Mesendoderm (in vitro differentiated cells): ENCODE measurements around the gene SBNO2.
A peak's percentile ranks its signal among the peaks of the same experiment; 100 is the strongest.

Source experiments
- DNase-seq: peaks from one replicate; pipeline ENCODE4 v3.0.0; 2013
- H2AK5ac ChIP-seq: 2 replicates; pipeline ENCODE4 v1.6.1; 2013; ENCODE audit warnings: low read length, inconsistent platforms
- H2BK120ac ChIP-seq: 2 replicates; pipeline ENCODE4 v1.6.1; 2013; ENCODE audit warnings: low read depth, mild to moderate bottlenecking, low read length, moderate library complexity, mixed read lengths
- H2BK15ac ChIP-seq: replicated peaks from 2 replicates; pipeline ENCODE4 v1.6.1; 2013; ENCODE audit warnings: low read depth, mild to moderate bottlenecking, moderate library complexity
- H2BK5ac ChIP-seq: 2 replicates; pipeline ENCODE4 v1.6.1; 2013; ENCODE audit warnings: low read length, inconsistent platforms
- H3K18ac ChIP-seq: 2 replicates; pipeline ENCODE4 v1.6.1; 2013; ENCODE audit warnings: mild to moderate bottlenecking, low read length, mixed read lengths
- H3K23ac ChIP-seq: one replicate; pipeline ENCODE4 v1.6.1; 2013; ENCODE audit warnings: low read length
- H3K27ac ChIP-seq: 2 replicates; pipeline ENCODE4 v1.5.1; 2013; ENCODE audit warnings: low read depth, mild to moderate bottlenecking, inconsistent platforms, low read length, moderate library complexity
- H3K27me3 ChIP-seq: 2 replicates; pipeline ENCODE4 v1.6.1; 2013; ENCODE audit warnings: low read length, control low read depth, mild to moderate bottlenecking, inconsistent platforms; ENCODE audit not compliant: insufficient read depth, poor library complexity
- H3K36me3 ChIP-seq: 2 replicates; pipeline ENCODE4 v1.6.1; 2013; ENCODE audit warnings: low read length, inconsistent platforms; ENCODE audit not compliant: control insufficient read depth, insufficient read depth
- H3K4ac ChIP-seq: one replicate; pipeline ENCODE4 v1.6.1; 2013; ENCODE audit warnings: low read depth, mild to moderate bottlenecking, low read length, moderate library complexity
- H3K4me1 ChIP-seq: 2 replicates; pipeline ENCODE4 v1.6.1; 2013; ENCODE audit warnings: low read depth, low read length, inconsistent platforms; ENCODE audit not compliant: control insufficient read depth
- H3K4me2 ChIP-seq: 2 replicates; pipeline ENCODE4 v1.6.1; 2013; ENCODE audit warnings: low read length
- H3K4me3 ChIP-seq: 2 replicates; pipeline ENCODE4 v1.5.1; 2013; ENCODE audit warnings: mild to moderate bottlenecking, low read length
- H3K56ac ChIP-seq: one replicate; pipeline ENCODE4 v1.6.1; 2013; ENCODE audit warnings: low read length
- H3K79me1 ChIP-seq: 2 replicates; pipeline ENCODE4 v1.6.1; 2013; ENCODE audit warnings: low read length, inconsistent platforms
- H3K79me2 ChIP-seq: 2 replicates; pipeline ENCODE4 v1.6.1; 2013; ENCODE audit warnings: mild to moderate bottlenecking, low read length; ENCODE audit not compliant: control insufficient read depth, insufficient read depth
- H3K9ac ChIP-seq: 2 replicates; pipeline ENCODE4 v1.6.1; 2013; ENCODE audit warnings: low read length, inconsistent platforms
- H4K5ac ChIP-seq: one replicate; pipeline ENCODE4 v1.6.1; 2013; ENCODE audit warnings: low read length
- H4K8ac ChIP-seq: one replicate; pipeline ENCODE4 v1.6.1; 2013; ENCODE audit warnings: low read depth, mild to moderate bottlenecking, control low read depth, low read length, moderate library complexity
- WGBS: extraction: QIAGEN DNeasy Blood & Tissue Kit; methylation state at CpG from one replicate; pipeline ENCODE4 v1.1.7; 2013; ENCODE audit warnings: low lambda C conversion rate, missing lambda C conversion rate; ENCODE audit not compliant: insufficient coverage; ENCODE audit errors: extremely low coverage; 5-methylcytosine and 5-hydroxymethylcytosine counted together

SBNO2 gene

GRCh38 chr19:1065606-1066109, 108.4 kb downstream of the SBNO2 start:
- Histone ChIP-seq H3K4me3 (no peak overlapping the region), H3K4me1 (peaks cover 4% of the 10 kb centered on the region)
- peak; percentile 79 for DNase-seq

GRCh38 chr19:1064661-1065605, 109.1 kb downstream of the SBNO2 start:
- Histone ChIP-seq H3K4me2 (peak overlapping the region; percentile 10), H3K56ac (peak overlapping the region; percentile 79), H2AK5ac (no peak overlapping the region), H3K79me2 (no peaks in the 10 kb centered on the region), H3K4ac (no peak overlapping the region), H2BK120ac (no peak overlapping the region), H2BK5ac (no peak overlapping the region), H4K5ac (no peak overlapping the region), H3K36me3 (no peaks in the 10 kb centered on the region), H3K23ac (no peak overlapping the region), H3K18ac (no peak overlapping the region), H4K8ac (no peak overlapping the region), H3K27ac (no peak overlapping the region), H2BK15ac (no peak overlapping the region), H3K4me3 (no peak overlapping the region), H3K9ac (peak overlapping the region; percentile 26), H3K27me3 (no peaks in the 10 kb centered on the region), H3K79me1 (no peaks in the 10 kb centered on the region), H3K4me1 (peaks cover 4% of the 10 kb centered on the region)
- WGBS: no CpG with 5 or more reads among the region's 60 CpGs
- peak; percentile 82 for DNase-seq

More at GRCh38 chr19:1065606-1066109, 108.4 kb downstream of the SBNO2 start:
- no peak overlapping the region for H3K18ac ChIP-seq
- H3K4me2 ChIP-seq: no peak overlapping the region
- H4K5ac ChIP-seq: no peak overlapping the region
- no peak overlapping the region for H2BK15ac ChIP-seq
- no peak overlapping the region for H2BK120ac ChIP-seq
- H3K9ac ChIP-seq: peak overlapping the region; percentile 1
- no peak overlapping the region for H3K27ac ChIP-seq
- H4K8ac ChIP-seq: no peak overlapping the region
- no peaks in the 10 kb centered on the region for H3K79me1 ChIP-seq
- peak overlapping the region; percentile 8 for H3K56ac ChIP-seq
- H2BK5ac ChIP-seq: no peak overlapping the region
- no peak overlapping the region for H3K4ac ChIP-seq
- WGBS: no CpG with 5 or more reads among the region's 17 CpGs
- H2AK5ac ChIP-seq: no peak overlapping the region
- H3K23ac ChIP-seq: no peak overlapping the region
- H3K79me2 ChIP-seq: no peaks in the 10 kb centered on the region
- no peaks in the 10 kb centered on the region for H3K36me3 ChIP-seq
- peaks cover under 1% of the 10 kb centered on the region for H3K27me3 ChIP-seq

GRCh38 chr19:1063909-1064660, 110.0 kb downstream of the SBNO2 start:
- WGBS: no CpG with 5 or more reads among the region's 37 CpGs
- H2BK120ac ChIP-seq: no peak overlapping the region
- peak; percentile 69 for DNase-seq
- no peaks in the 10 kb centered on the region for H3K79me2 ChIP-seq
- H3K27ac ChIP-seq: no peak overlapping the region
- H2AK5ac ChIP-seq: no peak overlapping the region
- H3K4me1 ChIP-seq: peaks cover 4% of the 10 kb centered on the region
- H2BK15ac ChIP-seq: no peak overlapping the region
- no peak overlapping the region for H3K4ac ChIP-seq
- no peak overlapping the region for H3K9ac ChIP-seq
- H3K27me3 ChIP-seq: no peaks in the 10 kb centered on the region
- no peaks in the 10 kb centered on the region for H3K36me3 ChIP-seq
- no peak overlapping the region for H3K18ac ChIP-seq
- H3K4me3 ChIP-seq: no peak overlapping the region
- H3K56ac ChIP-seq: no peak overlapping the region
- H4K8ac ChIP-seq: no peak overlapping the region
- no peak overlapping the region for H2BK5ac ChIP-seq
- H3K4me2 ChIP-seq: no peak overlapping the region
- no peak overlapping the region for H4K5ac ChIP-seq
- no peaks in the 10 kb centered on the region for H3K79me1 ChIP-seq
- no peak overlapping the region for H3K23ac ChIP-seq

DNA sequence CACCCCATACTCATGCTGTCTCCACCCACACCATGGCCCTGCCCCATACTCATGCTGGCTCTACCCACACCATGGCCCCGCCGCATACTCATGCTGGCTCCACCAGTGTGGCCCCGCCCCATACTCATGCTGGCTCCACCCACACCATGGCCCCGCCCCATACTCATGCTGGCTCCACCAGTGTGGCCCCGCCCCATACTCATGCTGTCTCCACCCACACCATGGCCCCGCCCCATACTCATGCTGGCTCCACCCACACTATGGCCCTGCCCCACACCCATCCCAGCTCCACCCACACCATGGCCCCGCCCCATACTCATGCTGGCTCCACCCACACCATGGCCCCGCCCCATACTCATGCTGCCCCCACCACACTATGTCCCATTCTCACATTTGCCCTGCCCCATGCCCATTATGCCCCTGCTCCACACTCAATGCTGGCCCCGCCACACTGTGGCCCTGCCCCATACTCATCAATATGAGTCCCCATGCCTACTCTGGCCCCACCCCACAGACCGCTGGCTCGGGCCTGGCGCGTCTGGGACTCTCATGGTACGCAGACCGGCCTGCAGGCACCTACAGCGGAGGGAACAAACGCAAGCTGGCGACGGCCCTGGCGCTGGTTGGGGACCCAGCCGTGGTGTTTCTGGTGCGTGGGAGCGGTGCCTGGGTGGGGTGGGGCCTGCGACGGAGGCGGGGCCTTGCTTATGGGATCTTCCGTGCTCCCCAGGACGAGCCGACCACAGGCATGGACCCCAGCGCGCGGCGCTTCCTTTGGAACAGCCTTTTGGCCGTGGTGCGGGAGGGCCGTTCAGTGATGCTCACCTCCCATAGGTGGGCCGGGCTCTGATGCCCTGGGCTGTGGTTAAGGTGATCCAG, 110.8 kb downstream of the SBNO2 start:
- H4K8ac ChIP-seq: no peak overlapping the region
- no peaks in the 10 kb centered on the region for H3K27me3 ChIP-seq
- no peak overlapping the region for H2BK15ac ChIP-seq
- WGBS: no CpG with 5 or more reads among the region's 37 CpGs
- H3K4me2 ChIP-seq: no peak overlapping the region
- no peak overlapping the region for H3K56ac ChIP-seq
- H3K36me3 ChIP-seq: no peaks in the 10 kb centered on the region
- H3K4ac ChIP-seq: no peak overlapping the region
- H3K79me1 ChIP-seq: no peaks in the 10 kb centered on the region
- H3K79me2 ChIP-seq: no peaks in the 10 kb centered on the region
- H3K9ac ChIP-seq: no peak overlapping the region
- H2AK5ac ChIP-seq: no peak overlapping the region
- peak; percentile 57 for DNase-seq
- no peak overlapping the region for H3K18ac ChIP-seq
- no peak overlapping the region for H2BK5ac ChIP-seq
- peaks cover 4% of the 10 kb centered on the region for H3K4me1 ChIP-seq
- no peak overlapping the region for H3K4me3 ChIP-seq
- no peak overlapping the region for H4K5ac ChIP-seq
- no peak overlapping the region for H2BK120ac ChIP-seq
- H3K23ac ChIP-seq: no peak overlapping the region
- H3K27ac ChIP-seq: no peak overlapping the region

- H3K4me1 ChIP-seq: peaks cover 4% of the 10 kb centered on the region
- no peaks in the 10 kb centered on the region for H3K79me2 ChIP-seq
- H3K4me3 ChIP-seq: no peak overlapping the region
- no peak overlapping the region for H2BK15ac ChIP-seq
- no peak overlapping the region for H4K8ac ChIP-seq
- H3K4ac ChIP-seq: no peak overlapping the region
- WGBS: no CpG with 5 or more reads among the region's 17 CpGs
- H3K4me2 ChIP-seq: no peak overlapping the region
- no peak overlapping the region for H3K27ac ChIP-seq
- H3K56ac ChIP-seq: no peak overlapping the region
- no peak for DNase-seq
- no peaks in the 10 kb centered on the region for H3K27me3 ChIP-seq
- H3K9ac ChIP-seq: no peak overlapping the region
- H2BK120ac ChIP-seq: no peak overlapping the region
- H2AK5ac ChIP-seq: no peak overlapping the region
- H4K5ac ChIP-seq: no peak overlapping the region
- no peak overlapping the region for H2BK5ac ChIP-seq
- no peaks in the 10 kb centered on the region for H3K79me1 ChIP-seq
- no peaks in the 10 kb centered on the region for H3K36me3 ChIP-seq
- H3K23ac ChIP-seq: no peak overlapping the region
- H3K18ac ChIP-seq: no peak overlapping the region
Measured at GRCh38 chr19:1062387-1063029, 111.6 kb downstream of the SBNO2 start.
